LNCAP (cell line): ENCODE data around the gene GPX5.

Source experiments
- TF ChIP-seq, protein P1 (sequence below): fragments of 450-650 bp; IDR thresholded peaks from 2 replicates; pipeline ENCODE4 v1.5.1; 2017; ENCODE audit warnings: mild to moderate bottlenecking

GPX5 gene

DNA sequence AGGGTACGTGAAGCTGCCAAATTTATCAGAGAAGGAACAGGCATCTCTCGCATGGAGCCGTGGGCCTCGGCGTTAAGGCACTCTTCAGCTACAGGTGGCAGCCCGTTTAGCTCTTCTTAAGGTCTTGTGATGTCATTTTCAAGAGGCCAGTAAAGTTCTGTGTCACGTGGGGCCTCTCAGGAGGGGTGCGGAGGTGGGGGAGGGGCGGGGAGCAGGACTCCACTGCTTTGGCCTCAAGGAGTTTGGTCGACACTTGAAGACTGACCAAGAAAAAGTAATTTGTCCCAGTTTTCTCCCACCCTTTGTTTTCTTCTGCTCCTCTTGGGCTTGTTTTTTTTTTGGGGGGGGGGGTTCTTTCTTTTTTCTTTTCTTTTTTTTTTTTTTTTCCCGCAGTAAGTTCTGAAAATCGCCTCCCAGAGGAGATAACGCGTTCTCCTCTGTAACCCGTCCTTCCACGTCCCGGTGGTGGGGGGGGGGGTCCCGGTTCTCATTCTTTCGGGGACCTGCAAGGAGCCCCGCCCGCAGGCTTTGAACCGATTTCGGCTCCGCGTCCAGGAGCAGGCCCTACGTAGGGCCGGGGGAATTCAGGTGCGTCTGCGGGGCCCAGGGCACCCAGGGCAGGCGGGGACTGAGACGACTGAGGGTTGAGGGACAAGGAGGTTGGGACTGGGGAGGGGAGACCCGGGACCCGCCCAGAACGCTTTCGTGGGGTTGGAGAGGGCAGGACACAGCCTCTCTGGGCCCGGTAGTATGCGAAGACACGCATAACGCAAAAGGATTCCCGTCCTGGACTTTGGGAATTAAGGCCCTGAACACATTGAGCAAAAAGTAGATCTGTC is 36.1 kb upstream of the GPX5 start:
- TF ChIP-seq, protein P1, sequence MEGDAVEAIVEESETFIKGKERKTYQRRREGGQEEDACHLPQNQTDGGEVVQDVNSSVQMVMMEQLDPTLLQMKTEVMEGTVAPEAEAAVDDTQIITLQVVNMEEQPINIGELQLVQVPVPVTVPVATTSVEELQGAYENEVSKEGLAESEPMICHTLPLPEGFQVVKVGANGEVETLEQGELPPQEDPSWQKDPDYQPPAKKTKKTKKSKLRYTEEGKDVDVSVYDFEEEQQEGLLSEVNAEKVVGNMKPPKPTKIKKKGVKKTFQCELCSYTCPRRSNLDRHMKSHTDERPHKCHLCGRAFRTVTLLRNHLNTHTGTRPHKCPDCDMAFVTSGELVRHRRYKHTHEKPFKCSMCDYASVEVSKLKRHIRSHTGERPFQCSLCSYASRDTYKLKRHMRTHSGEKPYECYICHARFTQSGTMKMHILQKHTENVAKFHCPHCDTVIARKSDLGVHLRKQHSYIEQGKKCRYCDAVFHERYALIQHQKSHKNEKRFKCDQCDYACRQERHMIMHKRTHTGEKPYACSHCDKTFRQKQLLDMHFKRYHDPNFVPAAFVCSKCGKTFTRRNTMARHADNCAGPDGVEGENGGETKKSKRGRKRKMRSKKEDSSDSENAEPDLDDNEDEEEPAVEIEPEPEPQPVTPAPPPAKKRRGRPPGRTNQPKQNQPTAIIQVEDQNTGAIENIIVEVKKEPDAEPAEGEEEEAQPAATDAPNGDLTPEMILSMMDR, result no peak

DNA sequence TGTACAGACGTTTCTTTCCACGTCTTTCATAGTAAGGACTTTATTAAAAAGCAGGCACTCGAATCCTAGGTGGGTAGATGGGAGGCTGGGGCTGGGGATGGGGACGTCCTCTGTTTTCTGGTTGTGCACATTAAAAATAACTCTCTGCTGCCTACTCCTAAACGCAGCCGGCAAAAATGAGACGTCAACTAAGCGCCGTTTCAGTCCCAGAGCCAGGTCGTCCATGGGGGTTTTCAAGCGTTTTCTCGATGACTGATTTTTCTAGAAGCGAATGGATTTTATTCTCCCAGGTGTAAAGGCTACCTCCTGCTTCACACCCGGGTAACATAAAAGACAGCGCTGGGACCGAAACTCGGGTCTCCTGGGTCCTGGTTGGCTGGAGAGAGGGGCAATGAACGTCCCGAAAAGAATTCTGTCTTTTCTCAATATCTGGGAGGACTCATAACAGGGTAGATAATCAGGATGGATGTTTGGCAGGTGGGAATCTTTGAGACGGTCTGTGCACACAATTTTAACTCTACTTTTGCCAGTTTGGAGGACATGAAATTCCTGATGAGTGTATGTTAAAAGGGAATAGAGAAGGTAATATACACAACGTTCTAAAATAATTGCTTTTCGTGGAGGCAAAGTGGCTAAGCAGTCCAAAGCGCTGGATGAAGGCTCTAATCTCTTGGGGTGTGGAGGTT is 35.3 kb upstream of the GPX5 start:
- TF ChIP-seq, protein P1, result no peak

DNA sequence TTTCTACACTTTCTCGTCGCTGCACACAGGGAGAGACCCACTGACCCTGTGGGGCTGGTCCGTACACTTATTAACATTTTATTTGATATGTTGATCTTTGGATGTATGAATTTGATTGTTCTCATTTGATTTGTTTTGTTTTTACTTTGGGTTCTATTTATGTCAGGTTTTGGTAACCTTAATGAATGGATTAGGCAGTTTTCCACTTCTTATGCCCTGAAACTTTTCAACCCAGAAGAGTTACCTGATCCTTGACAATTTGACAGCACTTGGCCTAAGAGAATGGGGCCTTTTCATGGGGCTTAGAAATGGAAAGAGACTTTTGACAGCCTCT is 33.7 kb upstream of the GPX5 start:
- TF ChIP-seq, protein P1, result no peak

DNA sequence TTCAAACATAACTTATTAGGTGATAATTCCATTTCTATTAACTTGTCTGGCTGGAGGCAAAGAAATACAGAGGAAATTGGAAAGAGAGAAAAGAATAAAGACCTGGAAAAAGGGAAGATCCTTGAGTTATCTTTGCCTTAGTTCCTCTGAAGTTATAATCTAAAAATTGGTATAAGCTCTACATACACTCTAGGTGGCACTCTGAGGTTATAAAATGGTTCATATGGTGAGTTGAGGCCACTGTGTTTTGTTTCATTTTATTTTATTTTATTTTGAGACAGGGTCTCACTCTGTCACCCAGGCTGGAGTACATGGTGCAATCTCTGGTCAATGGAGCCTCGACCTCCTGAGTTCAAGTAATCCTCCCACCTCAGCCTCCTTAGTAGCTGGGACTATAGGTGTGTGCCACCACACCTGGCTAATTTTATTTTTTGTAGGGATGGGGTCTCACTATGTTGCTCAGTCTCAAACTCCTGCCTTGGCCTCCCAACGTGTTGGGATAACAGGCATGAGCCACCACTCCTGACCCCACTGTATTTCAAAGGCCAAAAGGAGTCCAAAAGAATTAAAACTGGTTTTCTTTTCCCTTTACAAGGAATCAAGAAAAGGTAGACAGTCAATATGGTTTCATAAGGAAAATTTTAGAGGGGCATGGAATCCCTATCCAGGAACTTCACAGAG is 29.4 kb upstream of the GPX5 start:
- TF ChIP-seq, protein P1, result peak; percentile 31; the same call in 1 of the 2 replicates

- TF ChIP-seq, protein P1, result no peak
These were observed 28.4 kb upstream of the GPX5 start for GRCh38 chr6:28497306-28497705.

- TF ChIP-seq, protein P1, result no peak
These were observed 27.8 kb upstream of the GPX5 start for GRCh38 chr6:28497893-28498292.

- TF ChIP-seq, protein P1, result no peak
These were observed 24.4 kb upstream of the GPX5 start for GRCh38 chr6:28501259-28501658.
